Naive B cell (primary cell): Measurements from ENCODE around the gene RPH3AL. TPM values are rescaled to one million over a fixed set of nuclear protein-coding genes. Genes with fewer than 3 reads are reported as not detected.
"Not testable (repeated sequence)": the region's sequence is repeated elsewhere in the genome, so short reads cannot be mapped to it uniquely, and the experiment has no call there.

Experiments used
- ATAC-seq, 2 donors: fragments of 150-1000 bp; cut with Tn5 transposase; 2 replicates each; pipeline ENCODE4 v1.10.0; 2021; ENCODE audit warnings: low read depth in 2 of 2, mild to moderate bottlenecking in 2 of 2, moderate library complexity in 2 of 2
- DNase-seq: peaks from one replicate; pipeline ENCODE4 v3.0.0; 2022
- H3K27ac Mint-ChIP-seq, 6 donors: one replicate each; pipeline ENCODE4 v1.8.0; 2020 to 2022; ENCODE audit warnings: mild to moderate bottlenecking in 6 of 6, mixed read lengths in 6 of 6, moderate library complexity in 5 of 6, inconsistent platforms in 2 of 6
- H3K27me3 Mint-ChIP-seq, 3 donors: one replicate each; pipeline ENCODE4 v1.8.0; 2021 to 2022; ENCODE audit warnings: mixed read lengths in 3 of 3, mild to moderate bottlenecking in 1 of 3
- H3K36me3 Mint-ChIP-seq, 2 donors: one replicate each; pipeline ENCODE4 v1.8.0; 2020 to 2022; ENCODE audit warnings: mixed read lengths in 2 of 2, inconsistent platforms in 1 of 2, mild to moderate bottlenecking in 1 of 2
- H3K4me1 Mint-ChIP-seq, 3 donors: one replicate each; pipeline ENCODE4 v1.8.0; 2020 to 2022; ENCODE audit warnings: mixed read lengths in 3 of 3, inconsistent platforms in 1 of 3, mild to moderate bottlenecking in 1 of 3, moderate library complexity in 1 of 3
- H3K4me3 Mint-ChIP-seq, 8 donors: one replicate each; pipeline ENCODE4 v1.8.0; 2020 to 2022; ENCODE audit warnings: mild to moderate bottlenecking in 8 of 8, mixed read lengths in 8 of 8, moderate library complexity in 8 of 8, inconsistent platforms in 2 of 8
- H3K9me3 Mint-ChIP-seq, 7 donors: one replicate each; pipeline ENCODE4 v1.8.0; 2020 to 2022; ENCODE audit warnings: mixed read lengths in 7 of 7, mild to moderate bottlenecking in 5 of 7, inconsistent platforms in 2 of 7, moderate library complexity in 1 of 7
- polyA plus RNA-seq, 6 donors: library from polyadenylated mRNA; unstranded; fragments of 300-500 nt; fragmentation: Illumina TruSeq; gene quantifications; one replicate each; pipeline ENCODE4 v1.2.3, GENCODE V29; 2021; ENCODE audit warnings: low read depth in 6 of 6

RPH3AL gene
- polyA plus RNA-seq, 6 donors from 2014 or later = 1.3 to 13.2 (median 2.9) TPM; not detected in 1

GRCh38 chr17:200586-200985 lies 152.0 kb downstream of the RPH3AL start:
- H3K4me1 Mint-ChIP-seq = no peaks in the 10 kb centered on the region
- no peaks in the 10 kb centered on the region for H3K36me3 Mint-ChIP-seq
- H3K9me3 Mint-ChIP-seq = no peaks in the 10 kb centered on the region
- no peak overlapping the region for H3K4me3 Mint-ChIP-seq
- no peak for ATAC-seq
- no peak for DNase-seq
- H3K27me3 Mint-ChIP-seq = peaks cover 16 to 27% (median 17%) of the 10 kb centered on the region in 3 donors
- H3K27ac Mint-ChIP-seq = no peak overlapping the region

- DNase-seq = no peak
- no peak for ATAC-seq
- Mint-ChIP-seq H3K4me3 (no peak overlapping the region), H3K9me3 (no peaks in the 10 kb centered on the region), H3K36me3 (no peaks in the 10 kb centered on the region), H3K27ac (peak overlapping the region in 1 of 6 donors; percentile 33), H3K27me3 (peaks cover 16 to 27% (median 17%) of the 10 kb centered on the region in 3 donors), H3K4me1 (no peaks in the 10 kb centered on the region)
These were observed 152.6 kb downstream of the RPH3AL start for GRCh38 chr17:199806-200545.

- Mint-ChIP-seq H3K9me3 (no peaks in the 10 kb centered on the region), H3K4me3 (no peak overlapping the region)
- ATAC-seq = no peak
These were observed 153.4 kb downstream of the RPH3AL start for GRCh38 chr17:199191-199604.

GRCh38 chr17:198225-198624 lies 154.4 kb downstream of the RPH3AL start:
- not testable (repeated sequence) for H3K4me1 Mint-ChIP-seq, H3K4me3 Mint-ChIP-seq, H3K9me3 Mint-ChIP-seq, DNase-seq, H3K27ac Mint-ChIP-seq, ATAC-seq, H3K36me3 Mint-ChIP-seq
- H3K27me3 Mint-ChIP-seq = peaks cover 16 to 27% (median 17%) of the 10 kb centered on the region in 3 donors

More at GRCh38 chr17:199191-199604, 153.4 kb downstream of the RPH3AL start:
- H3K27ac Mint-ChIP-seq = no peak overlapping the region
- no peaks in the 10 kb centered on the region for H3K4me1 Mint-ChIP-seq
- no peaks in the 10 kb centered on the region for H3K36me3 Mint-ChIP-seq
- DNase-seq = no peak
- H3K27me3 Mint-ChIP-seq = peaks cover 16 to 27% (median 17%) of the 10 kb centered on the region in 3 donors

GRCh38 chr17:197352-197751 lies 155.3 kb downstream of the RPH3AL start:
- no peak overlapping the region for H3K4me3 Mint-ChIP-seq
- no peaks in the 10 kb centered on the region for H3K36me3 Mint-ChIP-seq
- no peaks in the 10 kb centered on the region for H3K4me1 Mint-ChIP-seq
- peaks cover 16 to 27% (median 17%) of the 10 kb centered on the region in 3 donors for H3K27me3 Mint-ChIP-seq
- ATAC-seq (no peak), DNase-seq (no peak)
- no peaks in the 10 kb centered on the region for H3K9me3 Mint-ChIP-seq
- H3K27ac Mint-ChIP-seq = no peak overlapping the region

GRCh38 chr17:194828-195602 lies 157.6 kb downstream of the RPH3AL start:
- no peaks in the 10 kb centered on the region for H3K4me1 Mint-ChIP-seq
- H3K27ac Mint-ChIP-seq = no peak overlapping the region
- H3K9me3 Mint-ChIP-seq = no peaks in the 10 kb centered on the region
- peaks cover 10 to 22% (median 12%) of the 10 kb centered on the region in 3 donors for H3K27me3 Mint-ChIP-seq
- peak overlapping the region in 1 of 8 donors; percentile 21 for H3K4me3 Mint-ChIP-seq
- no peak for DNase-seq
- no peak for ATAC-seq
- no peaks in the 10 kb centered on the region for H3K36me3 Mint-ChIP-seq

- Mint-ChIP-seq H3K9me3 (no peaks in the 10 kb centered on the region), H3K36me3 (no peaks in the 10 kb centered on the region), H3K4me1 (no peaks in the 10 kb centered on the region), H3K27ac (no peak overlapping the region), H3K27me3 (peaks cover 3 to 14% (median 4%) of the 10 kb centered on the region in 3 donors), H3K4me3 (no peak overlapping the region)
- ATAC-seq (no peak), DNase-seq (no peak)
These were observed 158.5 kb downstream of the RPH3AL start for GRCh38 chr17:193841-194806.

GRCh38 chr17:193426-193810 lies 159.2 kb downstream of the RPH3AL start:
- H3K27ac Mint-ChIP-seq = no peak overlapping the region
- ATAC-seq (no peak), DNase-seq (no peak)
- peaks cover 0 to 10% (median 0%) of the 10 kb centered on the region in 3 donors for H3K27me3 Mint-ChIP-seq
- H3K9me3 Mint-ChIP-seq = no peaks in the 10 kb centered on the region
- no peak overlapping the region for H3K4me3 Mint-ChIP-seq
- H3K4me1 Mint-ChIP-seq = no peaks in the 10 kb centered on the region
- no peaks in the 10 kb centered on the region for H3K36me3 Mint-ChIP-seq

- ATAC-seq (no peak), DNase-seq (no peak)
- no peaks in the 10 kb centered on the region for H3K9me3 Mint-ChIP-seq
- no peak overlapping the region for H3K27ac Mint-ChIP-seq
- H3K4me3 Mint-ChIP-seq = no peak overlapping the region
- no peaks in the 10 kb centered on the region for H3K4me1 Mint-ChIP-seq
- no peaks in the 10 kb centered on the region for H3K36me3 Mint-ChIP-seq
- H3K27me3 Mint-ChIP-seq = peaks cover 0 to 7% (median 0%) of the 10 kb centered on the region in 3 donors
These were observed 159.8 kb downstream of the RPH3AL start for GRCh38 chr17:192666-193425.

- H3K9me3 Mint-ChIP-seq = no peaks in the 10 kb centered on the region
- H3K4me3 Mint-ChIP-seq = no peak overlapping the region
- DNase-seq (no peak), ATAC-seq (no peak)
- no peak overlapping the region for H3K27ac Mint-ChIP-seq
- peaks cover 9 to 22% (median 17%) of the 10 kb centered on the region in 3 donors for H3K27me3 Mint-ChIP-seq
- no peaks in the 10 kb centered on the region for H3K36me3 Mint-ChIP-seq
- H3K4me1 Mint-ChIP-seq = no peaks in the 10 kb centered on the region
These were observed 163.2 kb downstream of the RPH3AL start for GRCh38 chr17:189444-189843.

- Mint-ChIP-seq H3K36me3 (no peaks in the 10 kb centered on the region), H3K4me3 (no peak overlapping the region), H3K27ac (no peak overlapping the region), H3K9me3 (peaks cover 0 to 2% (median 0%) of the 10 kb centered on the region in 7 donors), H3K27me3 (peaks cover 28 to 45% (median 40%) of the 10 kb centered on the region in 3 donors), H3K4me1 (peaks cover 2 to 3% (median 2%) of the 10 kb centered on the region in 3 donors)
- no peak for ATAC-seq
- no peak for DNase-seq
These were observed 165.5 kb downstream of the RPH3AL start for GRCh38 chr17:187130-187529.

- H3K9me3 Mint-ChIP-seq = peaks cover 0 to 4% (median 0%) of the 10 kb centered on the region in 7 donors
- H3K27me3 Mint-ChIP-seq = peaks cover 31 to 50% (median 44%) of the 10 kb centered on the region in 3 donors
- ATAC-seq (no peak), DNase-seq (no peak)
- H3K4me3 Mint-ChIP-seq = peak overlapping the region in 1 of 8 donors; percentile 51
- H3K4me1 Mint-ChIP-seq = peaks cover 5 to 7% (median 7%) of the 10 kb centered on the region in 3 donors
- no peaks in the 10 kb centered on the region for H3K36me3 Mint-ChIP-seq
- H3K27ac Mint-ChIP-seq = no peak overlapping the region
These were observed 167.0 kb downstream of the RPH3AL start for GRCh38 chr17:185445-186138.
